ENCODE measurements around the gene NDUFS1. TPM values are rescaled to one million over a fixed set of nuclear protein-coding genes. Genes with fewer than 3 reads are reported as not detected.
"Not testable (repeated sequence)": the region's sequence is repeated elsewhere in the genome, so short reads cannot be mapped to it uniquely, and the experiment has no call there.

NDUFS1 gene
- polyA plus RNA-seq = 10 to 100 TPM; 20.7 to 40.9 TPM

- no peaks in the 10 kb centered on the region for H3K9me3 ChIP-seq (ENCODE audit: control insufficient read depth in 2 of 2, insufficient read depth in 1 of 2, low read depth in 1 of 2, low read length in 1 of 2)
- H3K27ac ChIP-seq (ENCODE audit: low read depth in 2 of 2, low read length in 1 of 2) = peak within 1 kb of the TSS; percentile 85 to 94
- H3K4me1 ChIP-seq (ENCODE audit: control insufficient read depth in 2 of 2, insufficient read depth in 2 of 2, low read length in 1 of 2) = peaks cover 2% of the 10 kb centered on the region in 2 donors
These were observed at the start of gene NDUFS1, which contains the start of gene EEF1B2 for GRCh38 chr2:206159346-206160124. NDUFS1 (minus strand) TSS chr2:206159444; CDS start chr2:206153678, 5,766 bp downstream. EEF1B2 (plus strand) TSS chr2:206159895; CDS start chr2:206159980, 85 bp downstream.

GRCh38 chr2:206208900-206209299 lies 49.7 kb upstream of the NDUFS1 start:
- Histone ChIP-seq H3K4me1 (ENCODE audit: control insufficient read depth in 2 of 2, insufficient read depth in 2 of 2, low read length in 1 of 2) (no peaks in the 10 kb centered on the region), H3K36me3 (ENCODE audit: control insufficient read depth in 2 of 2, insufficient read depth in 2 of 2, low read length in 1 of 2) (no peaks in the 10 kb centered on the region), H3K27ac (ENCODE audit: low read depth in 2 of 2, low read length in 1 of 2) (no peak overlapping the region), H3K4me3 (ENCODE audit: low read depth in 1 of 2, low read length in 2 of 2) (no peak overlapping the region), H3K27me3 (ENCODE audit: control insufficient read depth in 1 of 2, insufficient read depth in 2 of 2, low read length in 2 of 2) (no peaks in the 10 kb centered on the region), H3K9me3 (ENCODE audit: control insufficient read depth in 2 of 2, insufficient read depth in 1 of 2, low read depth in 1 of 2, low read length in 1 of 2) (no peaks in the 10 kb centered on the region)
- 85 to 92% methylated on average over 7 of the region's 7 CpGs for WGBS, 2 donors

More at GRCh38 chr2:206159346-206160124, at the start of gene NDUFS1, which contains the start of gene EEF1B2:
- Histone ChIP-seq H3K27me3 (ENCODE audit: control insufficient read depth in 1 of 2, insufficient read depth in 2 of 2, low read length in 2 of 2) (no peaks in the 10 kb centered on the region), H3K36me3 (ENCODE audit: control insufficient read depth in 2 of 2, insufficient read depth in 2 of 2, low read length in 1 of 2) (peaks cover 0 to 6% of the 10 kb centered on the region in 2 donors), H3K4me3 (ENCODE audit: low read depth in 1 of 2, low read length in 2 of 2) (peak within 1 kb of the TSS; percentile 72 to 78)
- WGBS, 2 donors = 0% methylated on average over 64 of the region's 64 CpGs

- H3K4me3 ChIP-seq (ENCODE audit: low read depth in 1 of 2, low read length in 2 of 2) = not testable (repeated sequence)
- WGBS, 2 donors = 83 to 89% methylated on average over 2 of the region's 2 CpGs
These were observed 48.1 kb upstream of the NDUFS1 start for GRCh38 chr2:206207316-206207715.

GRCh38 chr2:206204710-206205109 lies 45.5 kb upstream of the NDUFS1 start:
- Histone ChIP-seq H3K27me3 (ENCODE audit: control insufficient read depth in 1 of 2, insufficient read depth in 2 of 2, low read length in 2 of 2) (no peaks in the 10 kb centered on the region), H3K4me1 (ENCODE audit: control insufficient read depth in 2 of 2, insufficient read depth in 2 of 2, low read length in 1 of 2) (peaks cover 0 to 6% of the 10 kb centered on the region in 2 donors), H3K9me3 (ENCODE audit: control insufficient read depth in 2 of 2, insufficient read depth in 1 of 2, low read depth in 1 of 2, low read length in 1 of 2) (no peaks in the 10 kb centered on the region), H3K27ac (ENCODE audit: low read depth in 2 of 2, low read length in 1 of 2) (no peak overlapping the region), H3K36me3 (ENCODE audit: control insufficient read depth in 2 of 2, insufficient read depth in 2 of 2, low read length in 1 of 2) (no peaks in the 10 kb centered on the region), H3K4me3 (ENCODE audit: low read depth in 1 of 2, low read length in 2 of 2) (no peak overlapping the region)
- WGBS, 2 donors = 57 to 58% methylated on average over 3 of the region's 3 CpGs

More at GRCh38 chr2:206207316-206207715, 48.1 kb upstream of the NDUFS1 start:
- H3K27ac ChIP-seq (ENCODE audit: low read depth in 2 of 2, low read length in 1 of 2); H3K9me3 ChIP-seq (ENCODE audit: control insufficient read depth in 2 of 2, insufficient read depth in 1 of 2, low read depth in 1 of 2, low read length in 1 of 2); H3K4me1 ChIP-seq (ENCODE audit: control insufficient read depth in 2 of 2, insufficient read depth in 2 of 2, low read length in 1 of 2); H3K36me3 ChIP-seq (ENCODE audit: control insufficient read depth in 2 of 2, insufficient read depth in 2 of 2, low read length in 1 of 2); H3K27me3 ChIP-seq (ENCODE audit: control insufficient read depth in 1 of 2, insufficient read depth in 2 of 2, low read length in 2 of 2): not testable (repeated sequence)

- Histone ChIP-seq H3K27me3 (ENCODE audit: control insufficient read depth in 1 of 2, insufficient read depth in 2 of 2, low read length in 2 of 2) (no peaks in the 10 kb centered on the region), H3K36me3 (ENCODE audit: control insufficient read depth in 2 of 2, insufficient read depth in 2 of 2, low read length in 1 of 2) (no peaks in the 10 kb centered on the region), H3K9me3 (ENCODE audit: control insufficient read depth in 2 of 2, insufficient read depth in 1 of 2, low read depth in 1 of 2, low read length in 1 of 2) (no peaks in the 10 kb centered on the region), H3K4me1 (ENCODE audit: control insufficient read depth in 2 of 2, insufficient read depth in 2 of 2, low read length in 1 of 2) (peaks cover 0 to 6% of the 10 kb centered on the region in 2 donors), H3K4me3 (ENCODE audit: low read depth in 1 of 2, low read length in 2 of 2) (no peak overlapping the region), H3K27ac (ENCODE audit: low read depth in 2 of 2, low read length in 1 of 2) (no peak overlapping the region)
- WGBS, 2 donors = 94 to 95% methylated on average over 17 of the region's 17 CpGs
These were observed 44.1 kb upstream of the NDUFS1 start for GRCh38 chr2:206203331-206203730.

- Histone ChIP-seq H3K4me3 (ENCODE audit: low read depth in 1 of 2, low read length in 2 of 2) (no peak overlapping the region), H3K9me3 (ENCODE audit: control insufficient read depth in 2 of 2, insufficient read depth in 1 of 2, low read depth in 1 of 2, low read length in 1 of 2) (no peaks in the 10 kb centered on the region), H3K27me3 (ENCODE audit: control insufficient read depth in 1 of 2, insufficient read depth in 2 of 2, low read length in 2 of 2) (no peaks in the 10 kb centered on the region), H3K36me3 (ENCODE audit: control insufficient read depth in 2 of 2, insufficient read depth in 2 of 2, low read length in 1 of 2) (no peaks in the 10 kb centered on the region), H3K4me1 (ENCODE audit: control insufficient read depth in 2 of 2, insufficient read depth in 2 of 2, low read length in 1 of 2) (peaks cover 0 to 6% of the 10 kb centered on the region in 2 donors), H3K27ac (ENCODE audit: low read depth in 2 of 2, low read length in 1 of 2) (peak overlapping the region; percentile 57 to 83)
- WGBS, 2 donors = 78 to 79% methylated on average over 16 of the region's 16 CpGs
These were observed 43.2 kb upstream of the NDUFS1 start for GRCh38 chr2:206202446-206202845.

- no peaks in the 10 kb centered on the region for H3K9me3 ChIP-seq (ENCODE audit: control insufficient read depth in 2 of 2, insufficient read depth in 1 of 2, low read depth in 1 of 2, low read length in 1 of 2)
- no peak overlapping the region for H3K4me3 ChIP-seq (ENCODE audit: low read depth in 1 of 2, low read length in 2 of 2)
- no peaks in the 10 kb centered on the region for H3K27me3 ChIP-seq (ENCODE audit: control insufficient read depth in 1 of 2, insufficient read depth in 2 of 2, low read length in 2 of 2)
- no peaks in the 10 kb centered on the region for H3K36me3 ChIP-seq (ENCODE audit: control insufficient read depth in 2 of 2, insufficient read depth in 2 of 2, low read length in 1 of 2)
- H3K27ac ChIP-seq (ENCODE audit: low read depth in 2 of 2, low read length in 1 of 2) = peak overlapping the region; percentile 80 to 83
- peaks cover 0 to 6% of the 10 kb centered on the region in 2 donors for H3K4me1 ChIP-seq (ENCODE audit: control insufficient read depth in 2 of 2, insufficient read depth in 2 of 2, low read length in 1 of 2)
- WGBS, 2 donors = 46 to 58% methylated on average over 5 of the region's 5 CpGs
These were observed 42.0 kb upstream of the NDUFS1 start for GRCh38 chr2:206201075-206201848.

- Histone ChIP-seq H3K4me1 (ENCODE audit: control insufficient read depth in 2 of 2, insufficient read depth in 2 of 2, low read length in 1 of 2) (peaks cover 0 to 6% of the 10 kb centered on the region in 2 donors), H3K27me3 (ENCODE audit: control insufficient read depth in 1 of 2, insufficient read depth in 2 of 2, low read length in 2 of 2) (no peaks in the 10 kb centered on the region), H3K27ac (ENCODE audit: low read depth in 2 of 2, low read length in 1 of 2) (no peak overlapping the region), H3K36me3 (ENCODE audit: control insufficient read depth in 2 of 2, insufficient read depth in 2 of 2, low read length in 1 of 2) (no peaks in the 10 kb centered on the region), H3K9me3 (ENCODE audit: control insufficient read depth in 2 of 2, insufficient read depth in 1 of 2, low read depth in 1 of 2, low read length in 1 of 2) (no peaks in the 10 kb centered on the region), H3K4me3 (ENCODE audit: low read depth in 1 of 2, low read length in 2 of 2) (no peak overlapping the region)
- WGBS, 2 donors = 25 to 54% methylated on average over 1 of the region's 1 CpG
These were observed 39.4 kb upstream of the NDUFS1 start for GRCh38 chr2:206198677-206199076.

- H3K27me3 ChIP-seq (ENCODE audit: control insufficient read depth in 1 of 2, insufficient read depth in 2 of 2, low read length in 2 of 2) = no peaks in the 10 kb centered on the region
- H3K9me3 ChIP-seq (ENCODE audit: control insufficient read depth in 2 of 2, insufficient read depth in 1 of 2, low read depth in 1 of 2, low read length in 1 of 2) = no peaks in the 10 kb centered on the region
- H3K4me3 ChIP-seq (ENCODE audit: low read depth in 1 of 2, low read length in 2 of 2) = no peak overlapping the region
- H3K27ac ChIP-seq (ENCODE audit: low read depth in 2 of 2, low read length in 1 of 2) = no peak overlapping the region
- no peaks in the 10 kb centered on the region for H3K36me3 ChIP-seq (ENCODE audit: control insufficient read depth in 2 of 2, insufficient read depth in 2 of 2, low read length in 1 of 2)
- peaks cover 0 to 2% of the 10 kb centered on the region in 2 donors for H3K4me1 ChIP-seq (ENCODE audit: control insufficient read depth in 2 of 2, insufficient read depth in 2 of 2, low read length in 1 of 2)
- 47 to 59% methylated on average over 2 of the region's 2 CpGs for WGBS, 2 donors
These were observed 34.6 kb upstream of the NDUFS1 start for GRCh38 chr2:206193671-206194357.

Data from esophagus (tissue), 2 donors.